Effector memory CD8-positive, alpha-beta T cell (primary cell): ENCODE data around the gene KCNS3.

ENCODE experiments used
- ATAC-seq: fragments of 150-1000 bp; cut with Tn5 transposase; replicated peaks from 2 replicates; pipeline ENCODE4 v1.10.0; 2021; ENCODE audit warnings: mild to moderate bottlenecking, moderate library complexity
- DNase-seq, 3 experiments: peaks; one replicate each; pipeline ENCODE4 v3.0.0; 2021
- H3K27ac Mint-ChIP-seq, 2 donors: one replicate each; pipeline ENCODE4 v1.8.0; 2022; ENCODE audit warnings: mild to moderate bottlenecking in 2 of 2, mixed read lengths in 2 of 2, moderate library complexity in 2 of 2
- H3K27me3 Mint-ChIP-seq, 2 donors: one replicate each; pipeline ENCODE4 v1.8.0; 2022; ENCODE audit warnings: mixed read lengths in 2 of 2
- H3K36me3 Mint-ChIP-seq: one replicate; pipeline ENCODE4 v1.8.0; 2022; ENCODE audit warnings: mild to moderate bottlenecking, moderate library complexity, mixed read lengths; ENCODE audit not compliant: insufficient read depth
- H3K4me1 Mint-ChIP-seq, 2 donors: one replicate each; pipeline ENCODE4 v1.8.0; 2022; ENCODE audit warnings: low read depth in 2 of 2, mixed read lengths in 2 of 2
- H3K4me3 Mint-ChIP-seq, 2 donors: one replicate each; pipeline ENCODE4 v1.8.0; 2022; ENCODE audit warnings: mild to moderate bottlenecking in 2 of 2, mixed read lengths in 2 of 2, moderate library complexity in 2 of 2
- H3K9me3 Mint-ChIP-seq, 2 donors: one replicate each; pipeline ENCODE4 v1.8.0; 2022; ENCODE audit warnings: mixed read lengths in 2 of 2

Gene KCNS3

DNA sequence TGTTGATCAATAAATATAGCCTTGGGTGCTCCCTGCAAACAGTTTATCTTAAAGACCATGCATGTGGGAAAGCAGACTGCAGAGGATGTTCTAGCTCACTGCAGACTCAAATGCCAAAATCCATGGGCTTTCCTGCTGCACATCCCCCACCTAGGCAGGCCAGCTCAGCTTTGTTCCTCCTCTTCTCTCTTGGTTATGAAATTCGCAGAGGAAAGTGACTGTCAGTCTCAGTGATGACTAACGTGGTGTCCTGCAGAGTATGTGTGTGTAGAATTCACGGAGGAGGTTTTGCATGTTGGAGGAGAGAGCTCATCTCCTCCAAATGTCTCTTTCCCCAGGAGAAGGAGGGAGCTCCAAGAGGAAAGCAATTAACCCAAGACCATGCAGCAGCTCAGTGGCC lies 21.4 kb upstream of the KCNS3 start:
- no peak overlapping the region for H3K4me3 Mint-ChIP-seq
- no peaks in the 10 kb centered on the region for H3K9me3 Mint-ChIP-seq
- H3K36me3 Mint-ChIP-seq, result peaks cover 2% of the 10 kb centered on the region
- no peaks in the 10 kb centered on the region for H3K4me1 Mint-ChIP-seq
- H3K27me3 Mint-ChIP-seq, result peaks cover 49 to 50% of the 10 kb centered on the region in 2 donors
- H3K27ac Mint-ChIP-seq, result no peak overlapping the region
- no peak for ATAC-seq
- DNase-seq, result no peak

DNA sequence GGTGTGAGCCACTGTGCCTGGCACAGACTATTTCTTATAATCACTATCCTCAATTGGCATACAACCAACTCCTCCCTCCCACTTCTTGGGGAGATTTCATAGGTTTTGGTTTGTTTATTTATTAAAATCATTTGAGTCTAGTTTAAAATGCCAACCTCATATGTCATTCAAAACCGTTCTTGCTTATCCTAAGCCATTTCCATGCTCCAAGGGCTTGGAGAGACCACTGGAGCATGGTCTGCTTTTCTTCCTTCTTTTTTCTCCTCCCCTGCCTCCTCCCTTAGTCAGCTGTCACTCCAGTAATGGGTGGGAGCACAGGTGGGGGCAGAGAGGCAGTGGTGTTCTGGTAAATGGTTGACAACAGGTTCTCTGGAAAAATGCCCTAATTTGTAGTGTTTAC lies 20.4 kb upstream of the KCNS3 start:
- DNase-seq (no peak), ATAC-seq (no peak)
- Mint-ChIP-seq H3K27ac (no peak overlapping the region), H3K36me3 (no peaks in the 10 kb centered on the region), H3K4me1 (no peaks in the 10 kb centered on the region), H3K9me3 (no peaks in the 10 kb centered on the region), H3K4me3 (no peak overlapping the region), H3K27me3 (peaks cover 50 to 57% of the 10 kb centered on the region in 2 donors)

DNA sequence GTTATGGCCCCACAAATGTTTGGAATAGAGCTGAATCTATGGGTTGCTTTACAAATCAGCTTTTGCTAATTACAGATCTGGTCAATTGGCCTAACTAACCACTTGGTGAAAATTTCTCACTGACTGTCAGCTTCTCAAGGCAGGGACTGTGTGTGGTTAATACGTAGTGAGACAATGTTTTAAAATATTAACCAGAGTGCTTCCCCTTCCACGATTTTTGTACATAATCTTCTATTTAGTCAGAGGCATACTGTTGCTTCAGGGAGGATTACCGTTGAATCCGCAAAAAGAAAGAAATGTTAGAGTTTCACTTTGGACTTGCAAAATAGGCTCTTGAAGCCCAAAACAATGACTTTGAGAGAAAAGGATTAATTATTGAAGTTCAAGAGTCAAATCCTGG lies 14.9 kb upstream of the KCNS3 start:
- DNase-seq, result no peak
- no peaks in the 10 kb centered on the region for H3K36me3 Mint-ChIP-seq
- no peaks in the 10 kb centered on the region for H3K9me3 Mint-ChIP-seq
- peaks cover 36 to 63% of the 10 kb centered on the region in 2 donors for H3K27me3 Mint-ChIP-seq
- no peak overlapping the region for H3K4me3 Mint-ChIP-seq
- no peaks in the 10 kb centered on the region for H3K4me1 Mint-ChIP-seq
- ATAC-seq, result no peak
- H3K27ac Mint-ChIP-seq, result no peak overlapping the region

DNA sequence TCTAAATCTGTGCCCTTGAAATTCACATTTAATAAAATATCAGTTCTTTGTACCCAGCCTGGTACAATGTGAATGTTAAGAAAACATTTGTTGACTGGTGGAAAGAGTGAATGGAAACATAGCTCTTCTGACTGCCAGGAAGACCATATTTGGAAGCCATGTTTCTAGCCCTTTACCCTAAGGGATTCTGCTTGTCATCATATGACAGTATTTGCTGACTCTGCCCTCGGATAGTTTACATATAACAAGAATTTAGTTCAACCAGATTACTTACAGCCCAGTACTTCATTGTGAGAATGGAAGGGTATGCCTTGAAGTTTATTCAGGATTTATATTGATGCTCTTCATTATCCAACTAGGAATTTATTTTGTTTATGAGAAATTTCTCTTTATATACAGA lies 13.8 kb upstream of the KCNS3 start:
- peaks cover 32 to 60% of the 10 kb centered on the region in 2 donors for H3K27me3 Mint-ChIP-seq
- no peak overlapping the region for H3K4me3 Mint-ChIP-seq
- no peaks in the 10 kb centered on the region for H3K36me3 Mint-ChIP-seq
- ATAC-seq, result no peak
- H3K27ac Mint-ChIP-seq, result no peak overlapping the region
- no peaks in the 10 kb centered on the region for H3K4me1 Mint-ChIP-seq
- no peaks in the 10 kb centered on the region for H3K9me3 Mint-ChIP-seq
- no peak for DNase-seq

DNA sequence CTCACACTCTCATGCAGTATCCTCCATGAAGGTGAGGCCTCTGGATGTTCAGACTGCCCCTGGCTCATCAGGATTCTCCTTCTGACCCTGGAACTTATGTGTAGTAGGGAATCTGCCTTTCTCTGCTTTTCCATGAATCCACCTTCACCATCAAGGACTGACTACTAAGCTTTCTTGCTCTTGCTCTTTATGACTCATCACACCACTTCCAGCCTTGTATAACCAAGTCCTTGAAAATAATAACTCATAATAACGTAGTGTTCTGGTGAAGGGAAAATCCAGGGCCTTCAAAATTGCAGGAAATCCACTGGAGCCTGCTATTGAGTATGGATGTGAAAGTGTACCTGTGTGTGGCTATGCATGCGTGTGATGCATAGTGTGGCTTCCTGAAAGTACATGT lies 11.3 kb upstream of the KCNS3 start:
- no peak overlapping the region for H3K4me3 Mint-ChIP-seq
- ATAC-seq (no peak), DNase-seq (no peak)
- no peak overlapping the region for H3K27ac Mint-ChIP-seq
- H3K4me1 Mint-ChIP-seq, result no peaks in the 10 kb centered on the region
- no peaks in the 10 kb centered on the region for H3K36me3 Mint-ChIP-seq
- peaks cover 28 to 54% of the 10 kb centered on the region in 2 donors for H3K27me3 Mint-ChIP-seq
- no peaks in the 10 kb centered on the region for H3K9me3 Mint-ChIP-seq

DNA sequence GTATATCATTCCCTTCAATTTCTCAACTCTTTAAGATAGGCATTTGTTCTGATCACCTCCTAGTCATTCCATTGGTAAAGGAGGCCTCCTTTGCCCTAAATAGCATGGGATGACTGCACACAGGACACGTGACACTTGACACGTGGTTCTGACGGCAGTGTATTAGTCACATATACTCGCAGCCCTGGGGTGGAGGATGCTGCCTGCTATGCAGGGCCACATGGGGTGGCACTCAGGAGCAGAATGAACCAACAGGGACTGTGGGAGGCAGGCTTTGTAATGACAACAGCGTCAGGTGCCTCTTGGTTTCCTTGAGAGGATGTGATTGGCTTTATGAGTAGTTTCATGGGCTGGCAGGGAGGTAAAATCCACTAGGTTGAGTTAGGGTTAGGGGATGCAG lies 9.3 kb upstream of the KCNS3 start:
- Mint-ChIP-seq H3K36me3 (no peaks in the 10 kb centered on the region), H3K4me1 (no peaks in the 10 kb centered on the region), H3K9me3 (no peaks in the 10 kb centered on the region), H3K27ac (no peak overlapping the region), H3K27me3 (peaks cover 32 to 57% of the 10 kb centered on the region in 2 donors), H3K4me3 (no peak overlapping the region)
- DNase-seq (no peak), ATAC-seq (no peak)

DNA sequence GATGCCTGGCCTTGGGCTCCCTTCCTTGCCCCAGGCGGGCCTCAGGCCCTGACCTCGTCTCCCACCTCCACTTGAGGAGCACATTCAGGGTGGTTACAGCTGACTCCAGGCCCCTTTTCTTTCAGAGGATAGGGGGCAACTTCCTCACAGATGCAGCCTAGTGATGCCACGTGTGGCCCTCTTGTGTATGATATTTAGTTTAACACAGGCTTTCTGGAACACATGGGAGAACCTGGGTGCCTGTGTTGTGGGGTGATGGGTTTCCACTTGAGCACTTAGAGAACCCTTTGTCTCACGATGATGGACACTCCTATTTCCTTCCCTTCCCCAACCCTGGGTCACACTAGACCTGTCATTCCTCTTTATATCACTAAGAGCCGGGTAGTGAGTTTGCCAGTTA lies 6.8 kb upstream of the KCNS3 start:
- Mint-ChIP-seq H3K27me3 (peaks cover 47 to 78% of the 10 kb centered on the region in 2 donors), H3K27ac (no peak overlapping the region), H3K9me3 (no peaks in the 10 kb centered on the region), H3K36me3 (no peaks in the 10 kb centered on the region), H3K4me1 (no peaks in the 10 kb centered on the region), H3K4me3 (no peak overlapping the region)
- DNase-seq (no peak), ATAC-seq (no peak)

DNA sequence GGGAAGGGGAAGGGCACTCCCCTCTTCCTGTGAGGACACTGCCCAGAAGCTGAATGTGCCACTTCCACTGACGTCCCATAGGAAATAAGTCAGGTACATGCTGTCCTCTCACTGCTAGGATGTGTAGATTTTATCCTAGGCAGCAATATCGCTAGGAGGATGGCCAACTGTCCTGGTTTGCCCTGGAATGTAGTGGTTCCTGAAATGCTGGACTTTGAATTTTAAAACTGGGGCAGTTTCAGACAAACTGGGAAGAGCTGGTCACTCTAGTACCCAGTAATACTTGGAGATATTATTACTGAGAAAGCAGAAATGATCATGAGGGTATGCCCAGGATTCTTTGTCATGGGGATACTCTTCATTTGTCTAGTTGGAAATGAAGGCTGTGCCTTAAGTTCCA lies 5.4 kb upstream of the KCNS3 start:
- H3K4me3 Mint-ChIP-seq, result no peak overlapping the region
- no peaks in the 10 kb centered on the region for H3K9me3 Mint-ChIP-seq
- H3K36me3 Mint-ChIP-seq, result no peaks in the 10 kb centered on the region
- peaks cover 0 to 6% of the 10 kb centered on the region in 2 donors for H3K4me1 Mint-ChIP-seq
- ATAC-seq, result no peak
- H3K27ac Mint-ChIP-seq, result no peak overlapping the region
- H3K27me3 Mint-ChIP-seq, result peaks cover 52 to 80% of the 10 kb centered on the region in 2 donors
- no peak for DNase-seq

DNA sequence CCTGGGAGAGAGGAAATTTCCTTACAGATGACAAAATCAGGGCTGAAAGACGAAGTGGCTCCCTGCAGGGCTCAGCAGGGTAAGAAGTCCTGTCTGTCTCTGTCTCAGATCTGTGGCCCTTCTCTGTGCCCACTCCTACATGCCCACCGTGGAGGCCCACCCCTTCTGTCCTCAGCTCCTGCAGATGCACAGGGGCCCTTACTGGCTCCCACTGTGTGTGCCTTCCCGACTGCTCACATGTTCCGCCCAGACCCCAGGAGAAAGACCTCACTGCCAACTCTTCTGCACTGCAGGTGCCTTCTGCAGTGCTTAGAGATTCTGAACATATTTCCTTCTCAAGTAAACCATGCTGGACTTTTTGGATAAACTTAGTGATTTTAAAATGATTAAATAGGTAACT lies 1.9 kb upstream of the KCNS3 start:
- DNase-seq (no peak), ATAC-seq (no peak)
- Mint-ChIP-seq H3K4me3 (no peak overlapping the region), H3K36me3 (no peaks in the 10 kb centered on the region), H3K27ac (no peak overlapping the region), H3K9me3 (no peaks in the 10 kb centered on the region), H3K4me1 (peaks cover 4 to 13% of the 10 kb centered on the region in 2 donors), H3K27me3 (peaks cover 60 to 86% of the 10 kb centered on the region in 2 donors)

DNA sequence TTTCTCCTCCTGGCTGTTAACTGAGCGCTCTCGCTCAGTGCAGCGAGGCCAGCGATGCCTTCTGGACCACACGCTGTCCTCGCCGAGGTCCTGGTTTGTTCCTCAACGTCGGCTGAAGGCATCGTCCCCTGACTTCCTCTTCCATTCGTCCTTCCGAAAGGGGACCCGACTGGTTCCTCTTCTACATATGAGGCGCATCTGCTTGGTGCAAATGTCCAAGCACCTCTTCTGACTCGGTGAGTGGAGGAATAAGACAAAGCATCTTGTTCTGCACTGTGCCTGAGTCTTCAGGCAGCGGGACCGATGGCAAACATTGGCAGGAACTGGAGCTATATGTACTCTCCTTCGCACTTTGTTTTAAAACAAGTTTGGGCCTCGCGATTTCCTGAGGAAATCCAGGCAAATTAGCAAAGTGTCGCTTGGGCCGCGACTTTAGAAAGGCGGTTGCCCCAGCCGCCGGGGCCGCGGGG lies 621 bp upstream of the KCNS3 start:
- peak overlapping the region; percentile 61 to 65 for H3K4me3 Mint-ChIP-seq
- ATAC-seq (no peak), DNase-seq (no peak)
- no peaks in the 10 kb centered on the region for H3K36me3 Mint-ChIP-seq
- peaks cover 69 to 90% of the 10 kb centered on the region in 2 donors for H3K27me3 Mint-ChIP-seq
- H3K27ac Mint-ChIP-seq, result no peak overlapping the region
- peaks cover 4 to 13% of the 10 kb centered on the region in 2 donors for H3K4me1 Mint-ChIP-seq
- H3K9me3 Mint-ChIP-seq, result no peaks in the 10 kb centered on the region

DNA sequence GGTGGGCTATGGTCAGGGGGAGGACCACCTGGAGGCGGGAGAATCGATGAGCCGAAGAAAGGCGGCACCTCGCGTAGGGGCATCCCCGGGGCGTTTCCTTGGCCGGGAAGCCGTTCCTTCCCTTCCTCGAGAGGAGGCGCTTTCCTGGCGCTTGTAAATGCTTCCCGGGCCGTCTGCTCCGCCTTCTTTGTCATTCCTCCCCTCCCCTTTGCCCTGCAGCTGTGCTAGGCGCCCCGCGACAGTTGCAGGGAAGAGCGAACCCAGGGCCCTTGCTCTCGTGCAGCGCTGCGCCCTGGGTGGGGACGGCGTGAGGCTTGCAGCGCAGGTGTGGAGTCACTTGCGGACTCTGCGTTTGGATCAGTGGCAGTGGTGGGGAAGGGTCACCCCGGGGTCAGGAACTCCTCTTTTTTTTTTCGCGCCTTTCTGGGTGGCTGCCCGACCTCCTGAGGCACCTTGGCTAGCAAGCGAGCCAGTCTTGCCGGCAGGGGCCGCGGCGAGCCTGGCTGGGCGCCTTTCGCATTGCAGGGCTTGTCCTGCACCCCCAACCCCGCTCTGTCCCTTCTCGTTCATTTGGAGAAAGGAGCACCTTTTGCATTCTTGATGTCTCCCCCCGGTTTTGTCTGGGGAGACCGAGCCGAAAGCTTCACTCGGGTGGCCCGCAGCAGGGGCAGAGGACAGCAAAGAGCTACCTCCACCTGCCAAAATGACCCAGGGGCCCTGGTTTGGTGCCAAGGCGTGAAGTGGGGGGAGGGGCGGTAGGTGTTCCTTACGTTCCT lies 858 bp downstream of the KCNS3 start:
- peaks cover 63 to 75% of the 10 kb centered on the region in 2 donors for H3K27me3 Mint-ChIP-seq
- DNase-seq (no peak), ATAC-seq (no peak)
- peak overlapping the region; percentile 54 to 67 for H3K4me3 Mint-ChIP-seq
- peaks cover 0 to 3% of the 10 kb centered on the region in 2 donors for H3K9me3 Mint-ChIP-seq
- no peak overlapping the region for H3K27ac Mint-ChIP-seq
- no peaks in the 10 kb centered on the region for H3K36me3 Mint-ChIP-seq
- H3K4me1 Mint-ChIP-seq, result peaks cover 4 to 13% of the 10 kb centered on the region in 2 donors

DNA sequence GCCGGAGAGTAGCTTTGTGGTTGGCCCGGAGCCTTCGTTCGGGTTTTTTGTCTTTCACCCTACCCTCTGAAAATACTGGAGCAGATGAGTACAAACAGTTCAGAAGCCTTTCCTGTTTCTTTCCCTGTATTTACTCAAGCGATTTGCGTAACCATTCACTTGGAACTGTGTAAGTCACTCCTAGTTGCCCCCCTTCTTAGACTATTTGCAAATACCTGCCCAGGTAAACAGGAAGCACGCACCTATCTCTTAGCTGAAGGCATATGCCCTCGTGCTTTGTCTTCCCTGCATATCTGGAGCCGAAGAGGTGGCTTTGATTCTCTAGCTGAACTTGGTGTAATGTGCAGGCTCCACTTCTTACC lies 1.4 kb downstream of the KCNS3 start:
- H3K27me3 Mint-ChIP-seq, result peaks cover 62 to 73% of the 10 kb centered on the region in 2 donors
- H3K36me3 Mint-ChIP-seq, result no peaks in the 10 kb centered on the region
- peak overlapping the region; percentile 32 to 67 for H3K4me3 Mint-ChIP-seq
- H3K4me1 Mint-ChIP-seq, result peaks cover 4 to 13% of the 10 kb centered on the region in 2 donors
- ATAC-seq, result no peak
- no peak overlapping the region for H3K27ac Mint-ChIP-seq
- no peak for DNase-seq
- peaks cover 0 to 3% of the 10 kb centered on the region in 2 donors for H3K9me3 Mint-ChIP-seq

DNA sequence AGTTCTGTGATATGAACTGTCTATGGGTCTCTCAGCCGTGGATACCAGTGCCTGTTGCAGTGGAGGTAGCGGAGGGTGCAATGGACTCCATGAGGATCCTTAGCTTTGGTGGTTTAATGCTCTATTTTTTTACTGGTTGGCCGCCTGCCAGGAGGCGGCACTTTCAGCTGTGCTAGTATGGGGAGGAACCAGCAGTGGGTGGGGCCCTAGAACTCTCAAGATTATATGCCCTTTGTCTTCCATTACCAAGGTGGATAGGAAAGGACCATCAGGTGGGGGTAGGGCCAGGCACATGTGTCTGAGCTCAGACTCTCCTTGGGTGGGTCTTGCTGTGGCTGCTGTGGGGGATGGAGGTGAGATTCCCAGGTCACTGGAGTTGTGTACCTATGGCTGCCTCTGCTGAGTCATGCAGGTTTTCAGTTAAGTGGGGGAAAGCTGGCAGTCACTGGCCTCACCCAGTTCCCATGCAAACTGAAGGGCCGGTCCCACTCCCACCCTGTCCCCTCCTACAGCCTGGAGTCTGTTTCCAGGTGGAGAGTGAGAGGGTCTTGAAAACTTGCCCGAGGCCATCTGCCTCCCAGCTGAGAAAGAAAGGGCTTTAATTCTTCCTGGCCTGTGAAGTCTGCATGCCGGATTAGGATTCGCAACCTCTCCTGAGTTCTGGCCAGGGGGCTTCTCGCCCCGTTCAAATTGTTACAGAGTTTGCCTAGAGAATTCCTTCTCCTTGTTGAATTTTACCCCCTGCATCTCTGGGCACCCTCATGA lies 14.5 kb downstream of the KCNS3 start:
- no peaks in the 10 kb centered on the region for H3K4me1 Mint-ChIP-seq
- ATAC-seq, result no peak
- H3K27me3 Mint-ChIP-seq, result peaks cover 5 to 6% of the 10 kb centered on the region in 2 donors
- no peak overlapping the region for H3K4me3 Mint-ChIP-seq
- no peak overlapping the region for H3K27ac Mint-ChIP-seq
- peaks cover 0 to 12% of the 10 kb centered on the region in 2 donors for H3K9me3 Mint-ChIP-seq
- H3K36me3 Mint-ChIP-seq, result no peaks in the 10 kb centered on the region
- no peak for DNase-seq

DNA sequence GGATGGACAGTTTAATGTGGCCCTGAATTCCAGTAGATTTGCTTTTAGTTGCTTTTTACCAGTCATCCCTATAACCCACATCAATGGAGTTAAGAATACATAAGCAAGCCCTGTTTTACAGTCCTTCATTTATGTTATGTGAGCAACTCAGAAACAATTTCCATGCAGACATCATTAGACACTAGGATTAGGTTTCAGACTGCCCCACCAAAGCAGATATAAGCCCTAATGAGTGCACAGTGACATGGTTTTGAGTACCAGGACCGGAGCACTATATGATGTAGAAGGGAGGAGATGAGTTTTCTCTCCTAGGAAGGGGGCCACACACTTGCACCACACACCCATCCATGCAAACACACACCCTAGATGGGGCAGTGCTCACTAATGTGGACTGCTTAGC lies 15.5 kb downstream of the KCNS3 start:
- Mint-ChIP-seq H3K4me3 (no peak overlapping the region), H3K27me3 (peaks cover 5 to 6% of the 10 kb centered on the region in 2 donors), H3K36me3 (no peaks in the 10 kb centered on the region), H3K4me1 (no peaks in the 10 kb centered on the region), H3K9me3 (peaks cover 0 to 12% of the 10 kb centered on the region in 2 donors), H3K27ac (no peak overlapping the region)
- ATAC-seq (no peak), DNase-seq (no peak)
